Heart left ventricle (tissue), 16 donors: ENCODE measurements around the gene ZNF791. TPM values are rescaled to one million over a fixed set of nuclear protein-coding genes. Genes with fewer than 3 reads are reported as not detected.
"Not testable (repeated sequence)": the region's sequence is repeated elsewhere in the genome, so short reads cannot be mapped to it uniquely, and the experiment has no call there.

Experiments used
- ATAC-seq, 4 donors: fragments of 200-7000 bp; cut with Tn5 transposase; one replicate each; pipeline ENCODE4 v1.9.1; 2020 to 2022; ENCODE audit warnings: moderate library complexity in 4 of 4, mild to moderate bottlenecking in 3 of 4, moderate number of reproducible peaks in 1 of 4
- DNase-seq, 5 donors: peaks; one replicate each; pipeline ENCODE4 v3.0.0-alpha.2; 2020
- H3K27ac ChIP-seq, 12 donors: fragments of 200-600 bp; sonication (generic) in 4 of 12; one replicate each; pipeline versions ENCODE4 v1.5.0 to v1.8.0; 2016 to 2022; ENCODE audit warnings: mild to moderate bottlenecking in 2 of 12
- H3K27me3 ChIP-seq, 9 donors: fragments of 200-600 bp; sonication (generic) in 2 of 9; one replicate each; pipeline versions ENCODE4 v1.5.1 to v1.8.0; 2016 to 2022; ENCODE audit warnings: mild to moderate bottlenecking in 3 of 9
- H3K36me3 ChIP-seq, 9 donors: fragments of 200-600 bp; sonication (generic) in 2 of 9; one replicate each; pipeline versions ENCODE4 v1.5.0 to v1.8.0; 2018 to 2022; ENCODE audit warnings: mild to moderate bottlenecking in 2 of 9
- H3K4me1 ChIP-seq, 12 donors: fragments of 200-600 bp; sonication (generic) in 4 of 12; one replicate each; pipeline versions ENCODE4 v1.5.0 to v1.8.0; 2016 to 2022; ENCODE audit warnings: mild to moderate bottlenecking in 3 of 12
- H3K4me3 ChIP-seq, 12 donors: fragments of 200-600 bp; sonication (generic) in 4 of 12; one replicate each; pipeline versions ENCODE4 v1.5.0 to v1.8.0; 2017 to 2022; ENCODE audit warnings: mild to moderate bottlenecking in 9 of 12, moderate library complexity in 4 of 12
- H3K9me3 ChIP-seq, 12 donors: fragments of 200-600 bp; sonication (generic) in 4 of 12; one replicate each; pipeline versions ENCODE4 v1.5.0 to v1.8.0; 2016 to 2022; ENCODE audit warnings: mild to moderate bottlenecking in 1 of 12
- CTCF ChIP-seq, 12 donors: fragments of 200-600 bp; sonication (generic) in 4 of 12; IDR thresholded peaks; one replicate each; pipeline versions ENCODE4 v1.5.0 to v1.8.0; 2018 to 2022; ENCODE audit warnings: antibody characterized with exemption in 12 of 12, mild to moderate bottlenecking in 5 of 12
- POLR2A ChIP-seq, 2 donors: fragments of 450-650 bp; IDR thresholded peaks; one replicate each; pipeline ENCODE4 v1.6.1; 2017; ENCODE audit warnings: antibody characterized with exemption in 2 of 2, mild to moderate bottlenecking in 2 of 2, moderate library complexity in 2 of 2
- WGBS, 4 donors: extraction: QIAGEN DNeasy Blood & Tissue Kit in 2 of 4; methylation state at CpG; one replicate each; pipeline versions ENCODE4 v1.1.5 to v1.1.7; 2013 to 2018; 5-methylcytosine and 5-hydroxymethylcytosine counted together
- intact Hi-C, 10 donors: fragments of 100-400 bp; cut with DNase I; formaldehyde crosslinking; loops; one replicate each; pipeline versions ENCODE4 v1.11.1 to v1.14.2; 2022
- long read RNA-seq, 3 donors: library from polyadenylated mRNA; unstranded; transcript quantifications; one replicate each; pipeline ENCODE4 v2.0.0, GENCODE V29; 2020 to 2021
- polyA plus RNA-seq, 2 donors: library from polyadenylated mRNA; stranded (reverse); fragments of 200-250 nt; gene quantifications; one replicate each; pipeline ENCODE4 v1.2.3, GENCODE V29; 2013
- total RNA-seq, 9 donors: library from RNA; depleted of rRNA in 2 of 9; stranded (reverse); fragments of >200 nt in 2 of 9; fragmentation: NEBNext Ultra II Directional in 3 of 9; extraction: Animal tissue kit (Norgen Biotek cat#: 25700) in 3 of 9; gene quantifications; one replicate each; pipeline versions ENCODE4 v1.1.0 to v1.2.4, GENCODE V29; 2016 to 2023
- donor health status: ischemic (EF 13 %, LVEDD 7.1; RV severe dilation, severe dysfunction).
- donor health status: healthy with polysubstance abuse.
- donor health status: DM: no; HTN: yes; CAD: no.
- donor health status: DM: no; HTN: no; CAD: no.
- donor health status: ischemic (EF 25% LVEDD 6.9; RV normal size, moderate dysfunction).
- donor health status: ischemic (EF 25% LVEDD 5.7; RV mildly dilated, moderate dysfunction).
- donor health status: healthy.
- donor health status: DM: yes; HTN: yes; CAD: no.
- donor health status: ischemic (EF 35%, LVEDD 5.7; RV mildly dilated, moderate dysfunction).
- donor health status: nonischemic (EF 11% LVEDD 7.7; RV severe dilation, severe dysfunction).
- donor health status: DM: yes; HTN: yes; CAD: no.
- donor health status: PGD.
- donor health status: ischemic (EF 29% LVEDD 5.4; RV normal size, mild dysfunction).
- donor health status: nonischemic (EF 23%, LVEDD 6.1; RV moderate dilation, normal function).

Gene ZNF791
- total RNA-seq = 10 to 100 TPM in 8 of 9 donors, 1 to 10 TPM in 1; 9.4 to 22.6 (median 14.3) TPM
- polyA plus RNA-seq = 1 to 10 TPM; 6.1 to 6.9 TPM
- long read RNA-seq, donor 1, full-length matches to known transcripts = 7 of 8 reads
- long read RNA-seq, donor 1, partial matches to known transcripts = 0 of 8 reads
- long read RNA-seq, donor 1, other reads (novel, unspliced or antisense) = 1 of 8 reads
- long read RNA-seq, donor 2, full-length matches to known transcripts = 34 of 35 reads
- long read RNA-seq, donor 2, partial matches to known transcripts = 0 of 35 reads
- long read RNA-seq, donor 2, other reads (novel, unspliced or antisense) = 1 of 35 reads
- long read RNA-seq, donor 3, full-length matches to known transcripts = 5 of 9 reads
- long read RNA-seq, donor 3, partial matches to known transcripts = 0 of 9 reads
- long read RNA-seq, donor 3, other reads (novel, unspliced or antisense) = 4 of 9 reads

GRCh38 chr19:12610540-12611360 is at the start of gene ZNF791, which contains the start of gene ZNF490:
Gene ZNF791 (plus strand): TSS chr19:12610920. CDS start chr19:12611080, 160 bp downstream.
Gene ZNF490 (minus strand): TSS chr19:12610813. CDS start chr19:12610680, 133 bp downstream.
- peak; percentile 99 for ATAC-seq
- intact Hi-C loops = loop anchor here in 3 of 10 donors (1.0 to 10.0 kb wide), 3 partner anchors 59 to 686 kb away; partner anchors contain the start of genes ZNF564 (in 1 of the 3) and ZNF700 (in 1 of the 3)
- H3K36me3 ChIP-seq = peaks cover 0 to 67% (median 40%) of the 10 kb centered on the region in 9 donors

GRCh38 chr19:12564016-12564664 is 46.6 kb upstream of the ZNF791 start:
- TF ChIP-seq CTCF (IDR thresholded peaks at IDR 0.05) = peak; percentile 90 to 98 (median 96)
- TF ChIP-seq POLR2A (IDR thresholded peaks at IDR 0.05) = no peak
- no peak overlapping the region for H3K4me3 ChIP-seq
- H3K36me3 ChIP-seq = no peaks in the 10 kb centered on the region
- peaks cover 0 to 7% (median 0%) of the 10 kb centered on the region in 12 donors for H3K4me1 ChIP-seq
- DNase-seq (peak; percentile 82 to 92 (median 88)), ATAC-seq (peak; percentile 68 to 95 (median 93))
- H3K9me3 ChIP-seq = no peaks in the 10 kb centered on the region
- no peaks in the 10 kb centered on the region for H3K27me3 ChIP-seq
- 21 to 30% (median 22%) methylated on average over 14 to 19 of the region's 19 CpGs for WGBS, 4 donors
- H3K27ac ChIP-seq = peak overlapping the region in 1 of 12 donors; percentile 38
- intact Hi-C loops = loop anchor here (1.0 to 10.0 kb wide), 6 partner anchors 103 to 281 kb away; partner anchors contain the start of genes MAN2B1 (in 1 of the 10) and WDR83 (in 1 of the 10)

More at GRCh38 chr19:12610540-12611360, at the start of gene ZNF791, which contains the start of gene ZNF490:
- no peaks in the 10 kb centered on the region for H3K9me3 ChIP-seq
- TF ChIP-seq CTCF (IDR thresholded peaks at IDR 0.05) (peak in 2 of 12 donors; percentile 17 to 22), POLR2A (IDR thresholded peaks at IDR 0.05) (peak; percentile 81 to 83)
- DNase-seq = peak; percentile 97 to 99 (median 99)
- no peaks in the 10 kb centered on the region for H3K27me3 ChIP-seq
- peak within 1 kb of the TSS; percentile 82 to 99 (median 98) for H3K27ac ChIP-seq
- WGBS, 4 donors = 0 to 1% (median 1%) methylated on average over 41 to 61 of the region's 61 CpGs
- H3K4me3 ChIP-seq = peak within 1 kb of the TSS; percentile 77 to 99 (median 90)
- H3K4me1 ChIP-seq = peaks cover 0 to 53% (median 29%) of the 10 kb centered on the region in 12 donors

GRCh38 chr19:12566380-12566779 is 44.3 kb upstream of the ZNF791 start:
- H3K36me3 ChIP-seq, DNase-seq, H3K4me1 ChIP-seq, H3K27ac ChIP-seq, H3K4me3 ChIP-seq, H3K9me3 ChIP-seq, H3K27me3 ChIP-seq, ATAC-seq: not testable (repeated sequence)
- 90 to 96% (median 95%) methylated on average over 5 of the region's 5 CpGs for WGBS, 4 donors
- intact Hi-C loops = loop anchor here in 1 of 10 donors (10.0 kb wide), 1 partner anchor 278 kb away; no protein-coding TSS in a partner anchor

- intact Hi-C loops = loop anchor here in 1 of 10 donors (10.0 kb wide), 1 partner anchor 277 kb away; no protein-coding TSS in a partner anchor
- TF ChIP-seq POLR2A (IDR thresholded peaks at IDR 0.05) (no peak), CTCF (IDR thresholded peaks at IDR 0.05) (no peak)
- no peaks in the 10 kb centered on the region for H3K36me3 ChIP-seq
- H3K9me3 ChIP-seq = no peaks in the 10 kb centered on the region
- no peak overlapping the region for H3K4me3 ChIP-seq
- ATAC-seq (no peak), DNase-seq (no peak)
- no peak overlapping the region for H3K27ac ChIP-seq
- no peaks in the 10 kb centered on the region for H3K27me3 ChIP-seq
- peaks cover 0 to 7% (median 0%) of the 10 kb centered on the region in 12 donors for H3K4me1 ChIP-seq
- 88 to 90% (median 89%) methylated on average over 4 of the region's 4 CpGs for WGBS, 4 donors
Measured at GRCh38 chr19:12567951-12568350, 42.8 kb upstream of the ZNF791 start.
